HepG2 (cell line): ENCODE results near the gene PCBP4. TPM values are rescaled to one million over a fixed set of nuclear protein-coding genes. Genes with fewer than 3 reads are reported as not detected.

ENCODE experiments used
- ATAC-seq: fragments of 200-7000 bp; cut with Tn5 transposase; 3 replicates; pipeline ENCODE4 v1.9.1; 2020; ENCODE audit warnings: mild to moderate bottlenecking, moderate library complexity
- BruUV-seq: library from RNA; stranded (reverse); fragments of 400-500 nt; replicated peaks from 2 replicates; lab custom pipeline; 2021; lab: Mats Ljungman, UMichigan
- CTCF ChIA-PET: fragments of 300-600 bp; formaldehyde crosslinking; extraction: SDS; loops from one replicate; lab custom pipeline; 2021; ENCODE audit warnings: low total read pairs, inconsistent platforms, low intra/inter-chr PET ratio; lab: Yijun Ruan, JAX
- POLR2A ChIA-PET: fragments of 350-600 bp; sonication (Branson Sonifier 250); formaldehyde crosslinking; loops from one replicate; lab custom pipeline; 2020; ENCODE audit warnings: antibody characterized with exemption, inconsistent platforms; lab: Yijun Ruan, JAX
- DNase-seq: peaks from one replicate; pipeline ENCODE4 v3.0.0-alpha.2; 2015; ENCODE audit warnings: low spot score
- FAIRE-seq: peaks from 3 replicates; lab custom pipeline; 2011; peaks lifted over from hg19 to GRCh38; lab: Jason Lieb, UNC
- H2AFZ ChIP-seq: one replicate; pipeline ENCODE4 v1.6.1; 2011; ENCODE audit warnings: low read length, inconsistent platforms
- H3K27ac ChIP-seq: fragments of 300-600 bp; 3 replicates; pipeline ENCODE4 v1.8.0; 2011; ENCODE audit warnings: mixed run types, mild to moderate bottlenecking, mixed read lengths, low read length, inconsistent platforms; ENCODE audit not compliant: insufficient read depth; ENCODE audit errors: extremely low read length
- H3K27me3 ChIP-seq, 2 experiments: fragments of 200-600 bp in 1 of 2; 2 replicates in 1 of 2; 3 replicates in 1 of 2; pipeline versions ENCODE4 v1.6.0 to v1.8.0; 2011; ENCODE audit warnings: low read length in 2 of 2, mild to moderate bottlenecking in 2 of 2, moderate library complexity in 2 of 2, inconsistent platforms in 1 of 2; ENCODE audit not compliant: insufficient read depth in 2 of 2, control insufficient read depth in 1 of 2
- H3K36me3 ChIP-seq, 2 experiments: fragments of 200-600 bp in 1 of 2; replicated peaks in 1 of 2; 2 replicates in 1 of 2; 3 replicates in 1 of 2; pipeline versions ENCODE4 v1.5.1 to v1.8.0; 2011; ENCODE audit warnings: low read length in 2 of 2, inconsistent platforms in 1 of 2; ENCODE audit not compliant: insufficient read depth in 2 of 2, control insufficient read depth in 1 of 2
- H3K4me1 ChIP-seq: 2 replicates; pipeline ENCODE4 v1.5.1; 2012; ENCODE audit warnings: low read length, inconsistent platforms; ENCODE audit not compliant: insufficient read depth
- H3K4me2 ChIP-seq: 2 replicates; pipeline ENCODE4 v1.6.0; 2011; ENCODE audit warnings: low read depth, low read length, inconsistent platforms
- H3K4me3 ChIP-seq, 3 experiments: fragments of 200-600 bp in 1 of 3; sonication (generic), shearing (Covaris generic) in 1 of 3; replicated peaks in 1 of 3; 2 replicates each; pipeline ENCODE4 v1.5.1; 2011 to 2016; ENCODE audit warnings: low read length in 3 of 3, inconsistent platforms in 2 of 3, low read depth in 2 of 3, mild to moderate bottlenecking in 2 of 3, control low read depth in 1 of 3, mixed read lengths in 1 of 3; ENCODE audit not compliant: insufficient read depth in 1 of 3
- H3K79me2 ChIP-seq: one replicate; pipeline ENCODE4 v1.6.1; 2011; ENCODE audit warnings: low read length, inconsistent platforms; ENCODE audit not compliant: insufficient read depth
- H3K9ac ChIP-seq: 2 replicates; pipeline ENCODE4 v1.6.0; 2011; ENCODE audit warnings: mild to moderate bottlenecking, low read depth, low read length, inconsistent platforms; ENCODE audit not compliant: insufficient read depth
- H3K9me3 ChIP-seq: 2 replicates; pipeline ENCODE4 v1.5.1; 2012; ENCODE audit warnings: mild to moderate bottlenecking, low read length
- H4K20me1 ChIP-seq: 2 replicates; pipeline ENCODE4 v1.6.0; 2011; ENCODE audit warnings: inconsistent platforms, mild to moderate bottlenecking, low read length, moderate library complexity; ENCODE audit not compliant: insufficient read depth
- AGO2 ChIP-seq: fragments of 200-400 bp; formaldehyde crosslinking; optimal IDR thresholded peaks from 2 replicates; pipeline ENCODE3; 2017; ENCODE audit warnings: mild to moderate bottlenecking, low read depth, low read length, moderate library complexity
- AHR ChIP-seq: IDR thresholded peaks from 2 replicates; pipeline ENCODE4 v1.6.1; 2018; ENCODE audit warnings: missing genetic modification reagents, missing compliant biosample characterization
- CAMTA2 ChIP-seq: sonication (generic); formaldehyde crosslinking; IDR thresholded peaks from 2 replicates; pipeline ENCODE4 v1.4.0; 2020; ENCODE audit warnings: mild to moderate bottlenecking, missing genetic modification reagents, borderline replicate concordance
- DMAP1 ChIP-seq: IDR thresholded peaks from 2 replicates; pipeline ENCODE4 v1.6.1; 2016
- ETV5 ChIP-seq: IDR thresholded peaks from 2 replicates; pipeline ENCODE4 v1.6.1; 2018; ENCODE audit warnings: missing biosample characterization, missing genetic modification reagents, inconsistent platforms, borderline replicate concordance
- FOXC1 ChIP-seq: sonication (generic); formaldehyde crosslinking; IDR thresholded peaks from 2 replicates; pipeline ENCODE4 v1.8.0; 2022; ENCODE audit warnings: mild to moderate bottlenecking, missing genetic modification reagents, borderline replicate concordance
- FOXO1 ChIP-seq: sonication (generic); formaldehyde crosslinking; IDR thresholded peaks from 2 replicates; pipeline ENCODE4 v1.4.0; 2020; ENCODE audit warnings: missing genetic modification reagents
- GABPB1 ChIP-seq: IDR thresholded peaks from 2 replicates; pipeline ENCODE4 v1.6.1; 2016; ENCODE audit warnings: mild to moderate bottlenecking, missing genetic modification reagents, moderate library complexity, missing compliant biosample characterization
- SMARCC2 ChIP-seq: fragments of 450-650 bp; IDR thresholded peaks from 2 replicates; pipeline ENCODE4 v1.6.1; 2017; ENCODE audit warnings: antibody characterized with exemption, mild to moderate bottlenecking
- SOX5 ChIP-seq: IDR thresholded peaks from 2 replicates; pipeline ENCODE4 v1.6.1; 2016; ENCODE audit warnings: borderline replicate concordance
- ZBTB33 ChIP-seq: sonication (generic); formaldehyde crosslinking; IDR thresholded peaks from 2 replicates; pipeline ENCODE4 v1.4.0; 2020; ENCODE audit warnings: missing genetic modification reagents
- ZNF543 ChIP-seq: sonication (generic); formaldehyde crosslinking; IDR thresholded peaks from 2 replicates; pipeline ENCODE4 v1.4.0; 2020; ENCODE audit warnings: mild to moderate bottlenecking, missing genetic modification reagents
- ZNF839 ChIP-seq: sonication (generic); formaldehyde crosslinking; IDR thresholded peaks from 2 replicates; pipeline ENCODE4 v1.4.0; 2020; ENCODE audit warnings: missing genetic modification reagents, mild to moderate bottlenecking, borderline replicate concordance
- ZSCAN25 ChIP-seq: sonication (generic); formaldehyde crosslinking; IDR thresholded peaks from 2 replicates; pipeline ENCODE4 v1.8.0; 2022; ENCODE audit warnings: mild to moderate bottlenecking, missing genetic modification reagents
- WGBS: methylation state at CpG from one replicate; pipeline ENCODE4 v1.1.6; 2017; ENCODE audit warnings: low lambda C conversion rate; 5-methylcytosine and 5-hydroxymethylcytosine counted together
- in situ Hi-C: cut with HindIII; loops from 2 replicates; pipeline ENCODE4 v1.10.0; 2017; ENCODE audit warnings: low pct_unique_long_range_greater_than_20kb; ENCODE audit not compliant: extremely low pct_ligation_motif_present
- intact Hi-C: fragments of 100-400 bp; cut with micrococcal nuclease; formaldehyde crosslinking; loops from one replicate; pipeline ENCODE4 v1.10.0; 2022; ENCODE audit not compliant: unreplicated experiment
- polyA plus RNA-seq, 8 experiments: library from polyadenylated mRNA; depleted of rRNA in 3 of 8; stranded (reverse) in 7 of 8; unstranded in 1 of 8; fragments of >200 nt; fragmentation: Illumina TruSeq in 4 of 8; extraction: Trizol in 4 of 8; gene quantifications; 2 replicates each; pipeline versions ENCODE4 v1.2.1 to v1.2.3, GENCODE V29; 2011 to 2016; ENCODE audit warnings: low read depth in 4 of 8, missing spikeins in 1 of 8, mixed read lengths in 1 of 8; ENCODE audit not compliant: insufficient read depth in 1 of 8
- total RNA-seq, 5 experiments: library from RNA; depleted of rRNA; stranded (reverse); fragments of >200 nt; fragmentation: Illumina TruSeq; extraction: Trizol; gene quantifications; 2 replicates each; pipeline ENCODE4 v1.2.3, GENCODE V29; 2016; ENCODE audit warnings: low read depth in 1 of 5
- TF ChIP-seq, protein P1 (sequence below): sonication (generic); formaldehyde crosslinking; conservative IDR thresholded peaks from 2 replicates; pipeline ENCODE4 v1.8.1; 2023; ENCODE audit warnings: missing genetic modification reagents
- TF ChIP-seq, protein P2 (sequence below): sonication (generic); formaldehyde crosslinking; IDR thresholded peaks from 2 replicates; pipeline ENCODE4 v1.5.1; 2020; ENCODE audit warnings: mild to moderate bottlenecking, missing genetic modification reagents, moderate library complexity

PCBP4 gene
- total and polyA plus RNA-seq, 2 of the 13 experiments (the other 11 are each of a cell fraction or from before 2014, with no cell fraction given) = 36.8 to 51.3 TPM

DNA sequence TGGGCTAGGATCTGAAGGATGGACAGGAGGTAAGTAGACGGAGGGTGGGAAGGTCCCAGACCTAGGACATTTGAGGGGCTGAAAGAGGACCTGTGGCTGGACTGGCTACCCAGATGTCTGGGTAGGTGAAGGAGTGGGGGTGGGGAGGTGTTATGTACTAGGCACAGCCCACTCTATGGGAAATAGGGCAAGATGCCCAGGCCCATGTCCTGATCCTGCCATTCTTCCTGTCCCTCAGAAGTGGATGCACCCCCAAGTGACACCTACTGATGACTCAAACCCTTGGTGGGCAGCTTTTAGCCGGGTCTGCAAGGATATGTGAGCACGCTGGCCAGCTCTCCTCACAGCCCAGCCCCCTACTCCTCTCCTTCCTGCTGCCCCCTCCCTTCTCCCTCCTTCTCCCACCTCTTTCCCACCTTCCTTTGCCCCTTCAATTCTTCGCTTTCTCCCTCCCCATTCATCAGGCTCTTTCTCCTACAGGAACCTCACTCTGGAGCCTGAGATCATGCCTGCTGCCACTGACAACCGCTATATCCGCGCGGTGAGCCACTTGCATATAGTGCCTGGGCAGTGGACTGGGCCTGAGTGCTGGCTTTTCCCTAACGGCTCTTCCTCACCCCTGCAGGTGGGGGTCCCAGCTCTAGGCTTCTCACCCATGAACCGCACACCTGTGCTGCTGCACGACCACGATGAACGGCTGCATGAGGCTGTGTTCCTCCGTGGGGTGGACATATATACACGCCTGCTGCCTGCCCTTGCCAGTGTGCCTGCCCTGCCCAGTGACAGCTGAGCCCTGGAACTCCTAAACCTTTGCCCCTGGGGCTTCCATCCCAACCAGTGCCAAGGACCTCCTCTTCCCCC, 21.3 kb upstream of the PCBP4 start:
- Histone ChIP-seq H3K27me3 (no peaks in the 10 kb centered on the region), H4K20me1 (no peaks in the 10 kb centered on the region; the same call in 1 of the 2 replicates), H3K4me2 (no peak overlapping the region), H2AFZ (no peak overlapping the region), H3K9me3 (no peaks in the 10 kb centered on the region), H3K4me3 (no peak overlapping the region), H3K36me3 (peaks cover 3 to 6% of the 10 kb centered on the region in 2 experiments; a peak in 3 of 5 replicates), H3K9ac (no peak overlapping the region)
- 97% methylated on average over 14 of the region's 15 CpGs for WGBS
- in situ Hi-C loops = no loop called here
- BruUV-seq = no TSS peak
- ChIA-PET CTCF (no interaction called here), POLR2A (no interaction called here)
- no peak for TF ChIP-seq SMARCC2
- TF ChIP-seq SOX5 = no peak
- no peak for TF ChIP-seq ETV5 (CRISPR knock-in tag)
- no peak for TF ChIP-seq FOXO1 (CRISPR knock-in tag)
- TF ChIP-seq AHR = no peak
- TF ChIP-seq ZNF839 (CRISPR knock-in tag) = no peak
- 0 out of 2 replicates have a peak, but pooled peaks have one; percentile 26 for TF ChIP-seq ZSCAN25 (CRISPR knock-in tag)
- peak; percentile 89 for TF ChIP-seq ZBTB33 (CRISPR knock-in tag)
- TF ChIP-seq CAMTA2 = no peak
- no peak for TF ChIP-seq FOXC1
- TF ChIP-seq, protein P1, sequence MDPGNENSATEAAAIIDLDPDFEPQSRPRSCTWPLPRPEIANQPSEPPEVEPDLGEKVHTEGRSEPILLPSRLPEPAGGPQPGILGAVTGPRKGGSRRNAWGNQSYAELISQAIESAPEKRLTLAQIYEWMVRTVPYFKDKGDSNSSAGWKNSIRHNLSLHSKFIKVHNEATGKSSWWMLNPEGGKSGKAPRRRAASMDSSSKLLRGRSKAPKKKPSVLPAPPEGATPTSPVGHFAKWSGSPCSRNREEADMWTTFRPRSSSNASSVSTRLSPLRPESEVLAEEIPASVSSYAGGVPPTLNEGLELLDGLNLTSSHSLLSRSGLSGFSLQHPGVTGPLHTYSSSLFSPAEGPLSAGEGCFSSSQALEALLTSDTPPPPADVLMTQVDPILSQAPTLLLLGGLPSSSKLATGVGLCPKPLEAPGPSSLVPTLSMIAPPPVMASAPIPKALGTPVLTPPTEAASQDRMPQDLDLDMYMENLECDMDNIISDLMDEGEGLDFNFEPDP (CRISPR knock-in tag) = no peak
- TF ChIP-seq ZNF543 (CRISPR knock-in tag) = no peak
- TF ChIP-seq, protein P2, sequence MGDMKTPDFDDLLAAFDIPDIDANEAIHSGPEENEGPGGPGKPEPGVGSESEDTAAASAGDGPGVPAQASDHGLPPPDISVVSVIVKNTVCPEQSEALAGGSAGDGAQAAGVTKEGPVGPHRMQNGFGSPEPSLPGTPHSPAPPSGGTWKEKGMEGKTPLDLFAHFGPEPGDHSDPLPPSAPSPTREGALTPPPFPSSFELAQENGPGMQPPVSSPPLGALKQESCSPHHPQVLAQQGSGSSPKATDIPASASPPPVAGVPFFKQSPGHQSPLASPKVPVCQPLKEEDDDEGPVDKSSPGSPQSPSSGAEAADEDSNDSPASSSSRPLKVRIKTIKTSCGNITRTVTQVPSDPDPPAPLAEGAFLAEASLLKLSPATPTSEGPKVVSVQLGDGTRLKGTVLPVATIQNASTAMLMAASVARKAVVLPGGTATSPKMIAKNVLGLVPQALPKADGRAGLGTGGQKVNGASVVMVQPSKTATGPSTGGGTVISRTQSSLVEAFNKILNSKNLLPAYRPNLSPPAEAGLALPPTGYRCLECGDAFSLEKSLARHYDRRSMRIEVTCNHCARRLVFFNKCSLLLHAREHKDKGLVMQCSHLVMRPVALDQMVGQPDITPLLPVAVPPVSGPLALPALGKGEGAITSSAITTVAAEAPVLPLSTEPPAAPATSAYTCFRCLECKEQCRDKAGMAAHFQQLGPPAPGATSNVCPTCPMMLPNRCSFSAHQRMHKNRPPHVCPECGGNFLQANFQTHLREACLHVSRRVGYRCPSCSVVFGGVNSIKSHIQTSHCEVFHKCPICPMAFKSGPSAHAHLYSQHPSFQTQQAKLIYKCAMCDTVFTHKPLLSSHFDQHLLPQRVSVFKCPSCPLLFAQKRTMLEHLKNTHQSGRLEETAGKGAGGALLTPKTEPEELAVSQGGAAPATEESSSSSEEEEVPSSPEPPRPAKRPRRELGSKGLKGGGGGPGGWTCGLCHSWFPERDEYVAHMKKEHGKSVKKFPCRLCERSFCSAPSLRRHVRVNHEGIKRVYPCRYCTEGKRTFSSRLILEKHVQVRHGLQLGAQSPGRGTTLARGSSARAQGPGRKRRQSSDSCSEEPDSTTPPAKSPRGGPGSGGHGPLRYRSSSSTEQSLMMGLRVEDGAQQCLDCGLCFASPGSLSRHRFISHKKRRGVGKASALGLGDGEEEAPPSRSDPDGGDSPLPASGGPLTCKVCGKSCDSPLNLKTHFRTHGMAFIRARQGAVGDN (CRISPR knock-in tag) = peak; percentile 11; the same call in 1 of the 2 replicates
- TF ChIP-seq AGO2 = peak; percentile 73
- TF ChIP-seq GABPB1 = no peak
- no peak for TF ChIP-seq DMAP1 (CRISPR knock-in tag)
- TF ChIP-seq, all 625 proteins: peak for 4
- no peak for DNase-seq
- FAIRE-seq = no peak
- Histone ChIP-seq H3K4me1 (peaks cover 58% of the 10 kb centered on the region), H3K27ac (no peak overlapping the region), H3K79me2 (peaks cover 18% of the 10 kb centered on the region)
- ATAC-seq = peak; percentile 4
- intact Hi-C loops = no loop called here
